ENCODE data around the gene CLPTM1.

- TF ChIP-seq EZH2 (IDR thresholded peaks at IDR 0.05; ENCODE audit: insufficient read depth, low read length) (no peak), CTCF (IDR thresholded peaks at IDR 0.05; ENCODE audit: insufficient read depth, low read depth, low read length) (no peak)
Measured at GRCh38 chr19:44973982-44974735, 19.0 kb downstream of the CLPTM1 start.
